CD4-positive, alpha-beta T cell treated with Interleukin-6 for 4 hours (primary cell): ENCODE measurements around the gene VRTN.
A peak's percentile ranks its signal among the peaks of the same experiment; 100 is the strongest.

Experiments used
- DNase-seq: peaks from one replicate; pipeline ENCODE4 v3.0.0-alpha.2; 2020; ENCODE audit warnings: mixed read lengths

Gene VRTN

GRCh38 chr14:74400031-74400685, 51.9 kb downstream of the VRTN start:
- no peak for DNase-seq

- no peak for DNase-seq
Observed at GRCh38 chr14:74400919-74401503, 52.7 kb downstream of the VRTN start.

GRCh38 chr14:74401504-74402241, 53.4 kb downstream of the VRTN start:
- peak; percentile 57 for DNase-seq

GRCh38 chr14:74402401-74403251, 54.4 kb downstream of the VRTN start:
- DNase-seq, result no peak

GRCh38 chr14:74403619-74404417, 55.5 kb downstream of the VRTN start:
- DNase-seq, result no peak

GRCh38 chr14:74404435-74404834, 56.2 kb downstream of the VRTN start:
- no peak for DNase-seq

GRCh38 chr14:74405663-74406062, 57.4 kb downstream of the VRTN start:
- DNase-seq, result no peak

- DNase-seq, result no peak
Observed at GRCh38 chr14:74407021-74407800, 58.9 kb downstream of the VRTN start.

GRCh38 chr14:74407801-74408154, 59.5 kb downstream of the VRTN start:
- no peak for DNase-seq

- DNase-seq, result no peak
Observed at GRCh38 chr14:74408870-74409269, 60.6 kb downstream of the VRTN start.

- DNase-seq, result no peak
Observed at GRCh38 chr14:74409441-74409840, 61.2 kb downstream of the VRTN start.
